Measurements from ENCODE around the gene IFI6.

GRCh38 chr1:27664291-27664690, 7.7 kb downstream of the IFI6 start:
- TF ChIP-seq REST (IDR thresholded peaks at IDR 0.05; ENCODE audit: low read depth) (no peak), RAD21 (IDR thresholded peaks at IDR 0.05; ENCODE audit: low read depth) (no peak), YY1 (IDR thresholded peaks at IDR 0.05; ENCODE audit: low read depth) (no peak), TAF1 (IDR thresholded peaks at IDR 0.05; ENCODE audit: low read depth) (no peak), MAX (IDR thresholded peaks at IDR 0.05) (no peak), EP300 (IDR thresholded peaks at IDR 0.05; ENCODE audit: borderline replicate concordance) (no peak), FOXM1 (IDR thresholded peaks at IDR 0.05; ENCODE audit: borderline replicate concordance, low read depth) (no peak)
